Activated CD4-positive, alpha-beta T cell treated with anti-CD3 and anti-CD28 coated beads, Interleukin-2, amount 10 ng/mL, durations not matched to agents 24 days and 14 days (primary cell): ENCODE data around the gene NRXN3. TPM values are rescaled to one million over a fixed set of nuclear protein-coding genes. Genes with fewer than 3 reads are reported as not detected.

Source experiments
- DNase-seq: peaks from one replicate; pipeline ENCODE4 v3.0.0; 2022
- H3K27ac Mint-ChIP-seq: one replicate; pipeline ENCODE4 v1.8.0; 2022; ENCODE audit warnings: mild to moderate bottlenecking, mixed read lengths
- H3K27me3 Mint-ChIP-seq: one replicate; pipeline ENCODE4 v1.8.0; 2022; ENCODE audit warnings: mixed read lengths
- H3K36me3 Mint-ChIP-seq: one replicate; pipeline ENCODE4 v1.8.0; 2022; ENCODE audit warnings: low read depth, mild to moderate bottlenecking, mixed read lengths
- H3K4me1 Mint-ChIP-seq: one replicate; pipeline ENCODE4 v1.8.0; 2021; ENCODE audit warnings: mixed read lengths
- H3K4me3 Mint-ChIP-seq: one replicate; pipeline ENCODE4 v1.8.0; 2022; ENCODE audit warnings: mild to moderate bottlenecking, moderate library complexity, mixed read lengths
- H3K9me3 Mint-ChIP-seq: one replicate; pipeline ENCODE4 v1.8.0; 2021; ENCODE audit warnings: mixed read lengths
- intact Hi-C: fragments of 100-400 bp; cut with micrococcal nuclease; formaldehyde crosslinking; loops from one replicate; pipeline ENCODE4 v1.15.1; 2023
- total RNA-seq: library from RNA; stranded (reverse); gene quantifications from 2 replicates; pipeline ENCODE4 v1.2.3, GENCODE V29; 2022

NRXN3 gene
- total RNA-seq, 1 donor from 2014 or later = not detected

GRCh38 chr14:79661752-79662151 lies 1491.6 kb downstream of the NRXN3 start:
- Mint-ChIP-seq H3K27ac (no peak overlapping the region), H3K36me3 (no peaks in the 10 kb centered on the region)
- intact Hi-C loops = no loop called here

DNA sequence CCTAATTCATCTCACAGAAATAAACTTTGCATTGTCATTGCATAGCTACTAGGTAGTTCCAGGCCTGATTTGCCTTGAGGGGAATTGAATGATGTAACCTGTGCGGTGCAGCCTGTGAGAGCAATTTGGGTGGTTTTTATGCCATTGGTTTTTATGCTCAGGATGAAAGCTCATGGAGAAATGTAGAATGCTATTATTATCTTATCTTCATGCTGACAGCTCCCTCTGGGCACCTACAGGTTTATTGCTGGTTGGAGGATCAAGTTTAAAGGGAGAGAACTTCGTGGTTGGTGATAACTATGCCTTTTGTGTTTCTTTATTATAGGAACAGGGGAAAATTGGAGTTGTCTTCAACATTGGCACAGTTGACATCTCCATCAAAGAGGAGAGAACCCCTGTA lies 1493.3 kb downstream of the NRXN3 start:
- no peaks in the 10 kb centered on the region for H3K36me3 Mint-ChIP-seq
- no peaks in the 10 kb centered on the region for H3K9me3 Mint-ChIP-seq
- intact Hi-C loops = no loop called here
- no peak overlapping the region for H3K4me3 Mint-ChIP-seq
- DNase-seq = no peak
- H3K4me1 Mint-ChIP-seq = no peaks in the 10 kb centered on the region
- H3K27me3 Mint-ChIP-seq = no peaks in the 10 kb centered on the region
- H3K27ac Mint-ChIP-seq = no peak overlapping the region

More at GRCh38 chr14:79661752-79662151, 1491.6 kb downstream of the NRXN3 start:
- Mint-ChIP-seq H3K9me3 (no peaks in the 10 kb centered on the region), H3K27me3 (no peaks in the 10 kb centered on the region), H3K4me1 (no peaks in the 10 kb centered on the region), H3K4me3 (no peak overlapping the region)
- no peak for DNase-seq

DNA sequence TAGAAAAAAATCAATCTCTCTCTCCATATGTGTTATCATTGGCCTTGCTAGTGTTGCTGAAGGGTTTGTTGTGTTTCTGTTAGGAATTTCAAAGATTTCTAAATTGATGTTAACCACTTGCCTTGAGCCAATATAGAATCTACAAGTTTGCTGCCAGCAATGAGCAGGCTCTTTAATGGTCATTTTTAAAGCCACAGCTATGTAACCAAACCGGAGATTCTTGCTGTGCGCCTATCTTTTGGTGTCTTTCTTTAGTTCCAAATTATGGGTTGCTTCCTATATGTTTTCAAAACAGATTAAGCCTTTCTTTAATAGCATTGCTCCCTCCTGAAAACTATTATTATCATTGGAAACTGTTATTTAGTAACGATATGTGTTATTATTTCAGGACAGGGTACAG lies 1495.4 kb downstream of the NRXN3 start:
- H3K9me3 Mint-ChIP-seq = no peaks in the 10 kb centered on the region
- H3K27me3 Mint-ChIP-seq = no peaks in the 10 kb centered on the region
- no peaks in the 10 kb centered on the region for H3K36me3 Mint-ChIP-seq
- no peak overlapping the region for H3K27ac Mint-ChIP-seq
- DNase-seq = no peak
- no peak overlapping the region for H3K4me3 Mint-ChIP-seq
- intact Hi-C loops = no loop called here
- no peaks in the 10 kb centered on the region for H3K4me1 Mint-ChIP-seq

DNA sequence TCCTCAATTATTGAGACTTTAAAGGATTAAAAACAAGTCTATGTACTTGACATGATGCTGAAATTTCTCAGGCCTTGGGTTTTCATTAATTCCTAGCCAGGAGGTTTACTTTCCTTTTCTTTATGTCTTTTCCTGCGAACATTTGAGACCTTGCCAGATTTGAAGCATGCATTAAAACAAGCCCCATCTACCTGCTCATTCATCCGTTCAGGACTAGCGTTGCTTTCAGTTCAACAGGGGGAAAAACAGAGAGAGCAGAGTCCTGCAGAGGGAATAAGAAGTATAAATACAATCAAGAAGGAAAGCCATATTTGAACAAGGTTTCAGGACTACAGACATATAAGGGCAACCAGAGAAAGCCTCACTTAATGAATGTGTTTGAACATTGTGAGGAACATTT lies 1498.8 kb downstream of the NRXN3 start:
- Mint-ChIP-seq H3K36me3 (no peaks in the 10 kb centered on the region), H3K9me3 (no peaks in the 10 kb centered on the region), H3K27me3 (no peaks in the 10 kb centered on the region), H3K4me3 (no peak overlapping the region), H3K27ac (no peak overlapping the region), H3K4me1 (no peaks in the 10 kb centered on the region)
- DNase-seq = no peak
- intact Hi-C loops = no loop called here

DNA sequence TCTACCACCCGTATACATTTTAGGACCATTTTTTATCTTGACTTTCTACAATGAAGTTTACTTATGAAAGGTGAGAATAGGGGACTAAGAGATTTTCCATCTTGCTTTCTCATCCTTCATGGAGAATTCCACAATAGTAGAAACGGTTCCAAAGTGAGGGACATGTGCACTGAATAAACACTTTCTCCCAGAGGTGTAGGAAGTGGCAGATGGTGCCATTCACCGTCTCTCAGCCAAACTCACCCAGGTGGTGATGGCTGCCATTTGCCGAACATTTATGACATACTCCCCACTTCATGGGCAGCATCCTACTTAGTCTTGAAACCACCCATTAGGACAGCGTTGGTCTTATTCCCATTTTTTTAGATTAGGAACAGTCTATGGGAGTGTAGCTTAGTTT lies 1500.6 kb downstream of the NRXN3 start:
- no peaks in the 10 kb centered on the region for H3K4me1 Mint-ChIP-seq
- no peak overlapping the region for H3K27ac Mint-ChIP-seq
- intact Hi-C loops = no loop called here
- no peaks in the 10 kb centered on the region for H3K9me3 Mint-ChIP-seq
- H3K4me3 Mint-ChIP-seq = no peak overlapping the region
- DNase-seq = no peak
- no peaks in the 10 kb centered on the region for H3K27me3 Mint-ChIP-seq
- no peaks in the 10 kb centered on the region for H3K36me3 Mint-ChIP-seq

DNA sequence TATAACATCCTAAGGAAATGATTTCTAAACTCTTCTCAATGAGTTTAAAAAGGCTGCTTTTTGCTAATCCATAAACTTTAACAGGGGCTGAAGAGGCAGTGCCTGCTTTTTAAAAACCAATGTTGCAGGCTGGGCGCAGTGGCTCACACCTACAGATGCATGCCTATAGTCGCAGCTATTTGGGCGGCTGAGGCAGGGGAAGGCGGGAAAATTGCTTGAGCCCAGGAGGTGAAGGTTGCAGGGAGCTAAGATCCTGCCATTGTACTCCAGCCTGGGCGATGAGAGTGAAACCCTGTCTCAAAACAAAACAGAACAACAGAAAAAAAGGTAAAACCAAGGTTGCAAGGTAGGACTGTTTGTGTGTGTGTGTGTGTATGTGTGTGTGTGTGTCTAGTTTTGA lies 1509.9 kb downstream of the NRXN3 start:
- DNase-seq = no peak
- Mint-ChIP-seq H3K4me1 (no peaks in the 10 kb centered on the region), H3K27me3 (no peaks in the 10 kb centered on the region), H3K4me3 (no peak overlapping the region), H3K9me3 (no peaks in the 10 kb centered on the region), H3K36me3 (no peaks in the 10 kb centered on the region), H3K27ac (no peak overlapping the region)
- intact Hi-C loops = no loop called here

- no peak for DNase-seq
- Mint-ChIP-seq H3K27me3 (no peaks in the 10 kb centered on the region), H3K27ac (no peak overlapping the region), H3K4me3 (no peak overlapping the region), H3K4me1 (no peaks in the 10 kb centered on the region), H3K36me3 (no peaks in the 10 kb centered on the region), H3K9me3 (no peaks in the 10 kb centered on the region)
- intact Hi-C loops = no loop called here
Measured at GRCh38 chr14:79686196-79686595, 1516.0 kb downstream of the NRXN3 start.

GRCh38 chr14:79690960-79691359 lies 1520.8 kb downstream of the NRXN3 start:
- Mint-ChIP-seq H3K4me3 (no peak overlapping the region), H3K36me3 (no peaks in the 10 kb centered on the region), H3K4me1 (no peaks in the 10 kb centered on the region), H3K27ac (no peak overlapping the region), H3K27me3 (no peaks in the 10 kb centered on the region), H3K9me3 (no peaks in the 10 kb centered on the region)
- DNase-seq = no peak
- intact Hi-C loops = no loop called here

- no peak overlapping the region for H3K4me3 Mint-ChIP-seq
- no peaks in the 10 kb centered on the region for H3K4me1 Mint-ChIP-seq
- H3K27me3 Mint-ChIP-seq = no peaks in the 10 kb centered on the region
- DNase-seq = no peak
- H3K27ac Mint-ChIP-seq = no peak overlapping the region
- intact Hi-C loops = no loop called here
- peaks cover 6% of the 10 kb centered on the region for H3K9me3 Mint-ChIP-seq
- H3K36me3 Mint-ChIP-seq = no peaks in the 10 kb centered on the region
Measured at GRCh38 chr14:79693935-79694334, 1523.8 kb downstream of the NRXN3 start.

GRCh38 chr14:79695307-79695706 lies 1525.1 kb downstream of the NRXN3 start:
- Mint-ChIP-seq H3K4me3 (no peak overlapping the region), H3K27ac (no peak overlapping the region), H3K27me3 (no peaks in the 10 kb centered on the region), H3K36me3 (no peaks in the 10 kb centered on the region), H3K9me3 (peaks cover 6% of the 10 kb centered on the region), H3K4me1 (no peaks in the 10 kb centered on the region)
- DNase-seq = no peak
- intact Hi-C loops = no loop called here

- intact Hi-C loops = no loop called here
- DNase-seq = no peak
- H3K4me1 Mint-ChIP-seq = no peaks in the 10 kb centered on the region
- H3K27me3 Mint-ChIP-seq = no peaks in the 10 kb centered on the region
- no peaks in the 10 kb centered on the region for H3K36me3 Mint-ChIP-seq
- H3K9me3 Mint-ChIP-seq = peaks cover 6% of the 10 kb centered on the region
- H3K27ac Mint-ChIP-seq = no peak overlapping the region
- no peak overlapping the region for H3K4me3 Mint-ChIP-seq
Measured at GRCh38 chr14:79698298-79698711, 1528.1 kb downstream of the NRXN3 start.

GRCh38 chr14:79699206-79699605 lies 1529.0 kb downstream of the NRXN3 start:
- intact Hi-C loops = no loop called here
- Mint-ChIP-seq H3K9me3 (peaks cover 6% of the 10 kb centered on the region), H3K36me3 (no peaks in the 10 kb centered on the region)

GRCh38 chr14:79701371-79701770 lies 1531.2 kb downstream of the NRXN3 start:
- H3K36me3 Mint-ChIP-seq = no peaks in the 10 kb centered on the region
- H3K9me3 Mint-ChIP-seq = peaks cover 6% of the 10 kb centered on the region
- H3K4me1 Mint-ChIP-seq = no peaks in the 10 kb centered on the region
- no peak overlapping the region for H3K4me3 Mint-ChIP-seq
- no peaks in the 10 kb centered on the region for H3K27me3 Mint-ChIP-seq
- DNase-seq = no peak
- intact Hi-C loops = no loop called here
- H3K27ac Mint-ChIP-seq = no peak overlapping the region

More at GRCh38 chr14:79699206-79699605, 1529.0 kb downstream of the NRXN3 start:
- H3K27me3 Mint-ChIP-seq = no peaks in the 10 kb centered on the region
- no peak overlapping the region for H3K27ac Mint-ChIP-seq
- DNase-seq = no peak
- H3K4me3 Mint-ChIP-seq = no peak overlapping the region
- no peaks in the 10 kb centered on the region for H3K4me1 Mint-ChIP-seq

DNA sequence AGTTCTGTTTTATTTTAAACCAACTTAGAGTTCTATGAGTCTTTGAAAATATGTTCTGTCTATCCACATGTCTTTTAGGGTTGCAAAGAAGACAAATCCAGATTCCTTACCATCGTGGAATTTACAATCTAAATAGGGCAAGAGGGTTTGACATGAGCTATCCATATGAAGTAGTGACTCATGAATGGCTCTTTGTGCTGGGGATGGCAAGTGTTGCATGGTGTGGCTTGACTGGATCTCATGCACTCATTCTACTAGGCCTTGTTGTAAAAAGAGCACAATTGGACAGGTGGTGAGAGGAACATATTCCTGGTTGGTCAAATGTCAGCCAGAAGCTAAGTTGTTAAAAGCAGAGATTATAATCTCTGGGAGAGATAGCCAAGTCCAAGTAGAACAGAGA lies 1532.0 kb downstream of the NRXN3 start:
- Mint-ChIP-seq H3K4me3 (no peak overlapping the region), H3K27ac (no peak overlapping the region), H3K4me1 (no peaks in the 10 kb centered on the region), H3K9me3 (peaks cover 4% of the 10 kb centered on the region), H3K27me3 (no peaks in the 10 kb centered on the region), H3K36me3 (no peaks in the 10 kb centered on the region)
- intact Hi-C loops = no loop called here
- DNase-seq = no peak

DNA sequence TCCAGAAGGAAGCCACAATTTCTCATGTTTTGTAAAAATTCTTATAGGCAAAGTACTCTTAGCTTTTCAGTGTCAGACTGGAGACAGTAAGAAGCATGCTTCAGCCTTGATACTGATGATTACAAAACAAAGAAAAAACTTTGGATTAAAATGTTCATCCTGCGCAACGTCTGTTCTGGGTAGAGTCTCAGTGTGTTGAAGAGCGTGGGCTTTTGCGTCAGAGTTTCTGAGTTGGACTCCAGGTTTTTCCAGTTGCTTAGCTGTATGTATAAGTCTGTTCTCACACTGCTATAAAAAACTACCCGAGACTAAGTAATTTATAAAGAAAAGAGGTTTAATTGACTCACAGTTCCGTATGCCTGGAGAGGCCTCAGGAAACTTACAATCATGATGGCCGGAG lies 1533.0 kb downstream of the NRXN3 start:
- no peaks in the 10 kb centered on the region for H3K9me3 Mint-ChIP-seq
- H3K27ac Mint-ChIP-seq = no peak overlapping the region
- no peaks in the 10 kb centered on the region for H3K4me1 Mint-ChIP-seq
- H3K4me3 Mint-ChIP-seq = no peak overlapping the region
- intact Hi-C loops = no loop called here
- H3K36me3 Mint-ChIP-seq = no peaks in the 10 kb centered on the region
- no peak for DNase-seq
- H3K27me3 Mint-ChIP-seq = no peaks in the 10 kb centered on the region
